GM18858 (cell line): ENCODE measurements around the gene ZFPM1.
"Not testable (repeated sequence)": the region's sequence is repeated elsewhere in the genome, so short reads cannot be mapped to it uniquely, and the experiment has no call there.

Source experiments
- ATAC-seq: cut with Tn5 transposase; IDR thresholded peaks from one replicate; pipeline ENCODE4 v1.9.1; 2021; ENCODE audit not compliant: unreplicated experiment

ZFPM1 gene

GRCh38 chr16:88478889-88479792 is 26.1 kb downstream of the ZFPM1 start:
- ATAC-seq: no peak

DNA sequence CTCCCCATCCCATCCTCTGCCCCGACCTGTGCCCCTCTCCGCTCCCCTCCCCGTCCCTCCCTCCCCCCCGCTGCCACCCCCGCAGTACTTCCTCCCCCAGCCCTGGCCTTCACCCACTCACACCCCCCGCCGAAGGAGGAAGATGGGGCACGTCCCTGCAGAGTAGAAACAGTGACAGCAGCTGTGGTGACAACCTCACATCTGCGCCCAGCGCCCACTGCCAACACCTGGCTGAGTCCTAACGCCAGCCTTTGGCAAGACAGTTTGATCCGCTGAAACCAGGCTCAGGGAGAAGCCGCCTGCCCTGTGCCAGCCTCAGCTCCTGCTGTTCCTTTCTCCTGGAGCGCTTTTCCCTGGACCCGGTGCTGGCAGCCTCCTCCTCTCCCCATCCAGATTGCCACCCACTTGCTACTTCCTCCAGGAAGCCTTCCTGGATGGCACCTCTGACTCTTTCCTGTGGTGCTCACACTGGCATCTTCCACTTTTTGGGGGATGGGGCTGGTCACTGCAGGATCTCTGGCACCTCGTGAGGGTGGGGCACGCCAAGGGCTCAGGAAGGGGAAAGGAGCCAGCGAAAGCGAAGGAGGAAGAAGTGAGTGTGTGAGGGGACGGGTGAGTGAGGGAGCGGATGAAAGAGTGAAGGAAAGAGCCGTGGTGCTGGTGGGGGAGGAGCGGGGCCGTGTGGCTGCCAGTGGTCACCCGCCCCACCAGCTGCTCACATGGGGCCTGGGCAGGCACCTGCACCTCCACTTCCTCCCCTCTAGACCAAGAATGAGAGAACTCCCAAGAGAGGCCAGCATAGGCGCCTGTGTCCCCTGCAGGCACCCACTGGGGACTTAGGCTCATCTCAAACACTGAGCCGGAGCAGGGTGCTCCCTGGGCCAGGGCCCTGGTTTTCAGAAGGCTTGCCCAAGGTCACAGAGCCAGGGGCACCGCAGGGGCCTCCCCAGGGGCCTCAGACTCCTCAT is 27.0 kb downstream of the ZFPM1 start:
- no peak for ATAC-seq

DNA sequence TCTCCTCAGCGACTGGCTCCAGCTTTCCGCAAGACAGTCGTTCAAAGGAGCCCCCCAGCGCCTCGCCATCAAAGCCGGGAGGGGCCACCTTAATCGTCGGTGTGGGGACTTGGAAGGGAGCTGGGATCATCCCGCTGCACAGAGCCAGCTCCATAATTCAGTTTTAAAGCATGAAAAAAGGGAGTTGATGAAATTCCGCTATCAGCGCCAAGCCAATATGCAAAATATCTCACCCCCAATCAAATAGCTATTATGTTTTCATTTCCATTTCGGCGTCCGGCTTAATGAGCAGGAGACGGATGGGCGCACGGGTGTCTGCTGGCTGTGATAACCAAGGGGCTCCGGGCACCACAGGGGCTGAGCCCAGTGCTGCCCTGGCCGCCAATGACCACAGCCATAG is 27.7 kb downstream of the ZFPM1 start:
- ATAC-seq: no peak

- ATAC-seq: no peak
These were observed 28.8 kb downstream of the ZFPM1 start for GRCh38 chr16:88481851-88482250.

- ATAC-seq: no peak
These were observed 29.7 kb downstream of the ZFPM1 start for GRCh38 chr16:88482630-88483391.

- no peak for ATAC-seq
These were observed 30.2 kb downstream of the ZFPM1 start for GRCh38 chr16:88483392-88483641.

DNA sequence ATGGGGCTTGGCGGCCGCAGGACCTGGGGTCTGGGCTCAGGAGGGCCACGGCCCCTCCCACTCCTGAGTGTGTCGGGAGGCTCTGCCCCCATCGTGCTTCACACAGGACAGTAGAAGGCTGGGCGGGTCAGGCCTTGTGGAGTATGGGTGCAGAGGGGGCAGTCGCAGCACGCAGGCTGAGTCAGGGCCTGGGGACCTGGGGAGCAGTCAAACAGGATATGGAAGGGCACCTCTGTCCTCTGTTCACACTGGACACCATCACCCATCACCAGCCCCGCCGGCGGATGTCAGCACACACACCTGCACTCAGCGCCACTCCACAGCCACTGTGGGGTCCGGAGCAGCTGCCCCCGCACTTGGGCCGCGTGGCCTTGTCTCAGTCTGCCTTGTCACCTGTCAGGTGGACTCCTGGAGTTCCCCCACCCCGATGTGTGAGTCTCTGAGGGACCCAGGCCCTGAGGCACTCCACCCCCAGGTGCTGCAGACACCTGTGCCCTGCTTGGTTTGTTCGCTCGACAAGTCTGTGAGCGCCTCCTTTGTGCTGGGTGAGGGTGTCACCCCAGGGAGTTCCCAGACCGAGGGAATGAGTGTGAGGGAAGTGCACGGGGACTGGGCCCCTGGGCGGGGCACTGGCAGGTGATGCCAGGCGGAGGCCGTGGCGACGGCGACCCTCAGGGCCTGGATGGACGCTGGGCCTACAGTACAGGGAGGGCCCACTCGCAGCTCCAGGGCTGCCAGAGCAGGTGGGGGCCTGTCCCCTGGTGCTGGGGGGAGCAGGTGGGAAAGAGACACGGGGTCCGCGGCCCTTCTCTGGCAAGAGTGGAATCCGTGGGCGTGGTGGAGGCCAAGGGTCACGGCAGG is 31.7 kb downstream of the ZFPM1 start:
- no peak for ATAC-seq

- ATAC-seq: not testable (repeated sequence)
These were observed 32.3 kb downstream of the ZFPM1 start for GRCh38 chr16:88485366-88485741.

DNA sequence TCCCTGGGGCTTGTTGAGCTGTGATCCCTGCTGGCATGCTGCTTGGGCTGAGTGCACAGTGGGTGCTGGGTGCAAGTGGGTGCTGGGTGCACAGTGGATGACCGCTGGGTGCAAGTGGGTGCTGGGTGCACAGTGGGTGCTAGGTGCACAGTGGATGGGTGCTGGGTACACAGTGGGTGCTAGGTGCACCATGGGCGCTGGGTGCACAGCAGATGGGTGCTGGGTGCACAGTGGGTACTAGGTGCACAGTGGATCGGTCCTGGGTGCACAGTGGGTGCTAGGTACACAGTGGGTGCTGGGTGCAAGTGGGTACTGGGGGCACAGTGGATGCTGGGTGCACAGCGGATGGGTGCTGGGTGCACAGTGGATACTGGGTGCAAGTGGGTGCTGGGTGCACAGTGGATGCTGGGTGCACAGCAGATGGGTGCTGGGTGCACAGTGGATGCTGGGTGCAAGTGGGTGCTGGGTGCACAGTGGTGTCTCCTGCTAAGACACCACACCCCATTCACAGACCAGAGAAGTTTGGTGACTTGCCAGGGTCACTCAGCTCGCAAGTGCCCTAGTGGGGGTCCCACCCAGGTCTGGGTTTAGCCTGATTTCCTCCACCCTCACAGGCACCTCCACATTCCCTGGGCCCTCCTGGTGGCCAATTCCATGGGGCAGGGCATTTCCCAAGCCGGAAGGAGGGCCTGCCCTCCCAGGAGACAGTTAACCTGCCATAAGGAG is 33.5 kb downstream of the ZFPM1 start:
- no peak for ATAC-seq

- ATAC-seq: no peak
These were observed 34.0 kb downstream of the ZFPM1 start for GRCh38 chr16:88487124-88487432.

DNA sequence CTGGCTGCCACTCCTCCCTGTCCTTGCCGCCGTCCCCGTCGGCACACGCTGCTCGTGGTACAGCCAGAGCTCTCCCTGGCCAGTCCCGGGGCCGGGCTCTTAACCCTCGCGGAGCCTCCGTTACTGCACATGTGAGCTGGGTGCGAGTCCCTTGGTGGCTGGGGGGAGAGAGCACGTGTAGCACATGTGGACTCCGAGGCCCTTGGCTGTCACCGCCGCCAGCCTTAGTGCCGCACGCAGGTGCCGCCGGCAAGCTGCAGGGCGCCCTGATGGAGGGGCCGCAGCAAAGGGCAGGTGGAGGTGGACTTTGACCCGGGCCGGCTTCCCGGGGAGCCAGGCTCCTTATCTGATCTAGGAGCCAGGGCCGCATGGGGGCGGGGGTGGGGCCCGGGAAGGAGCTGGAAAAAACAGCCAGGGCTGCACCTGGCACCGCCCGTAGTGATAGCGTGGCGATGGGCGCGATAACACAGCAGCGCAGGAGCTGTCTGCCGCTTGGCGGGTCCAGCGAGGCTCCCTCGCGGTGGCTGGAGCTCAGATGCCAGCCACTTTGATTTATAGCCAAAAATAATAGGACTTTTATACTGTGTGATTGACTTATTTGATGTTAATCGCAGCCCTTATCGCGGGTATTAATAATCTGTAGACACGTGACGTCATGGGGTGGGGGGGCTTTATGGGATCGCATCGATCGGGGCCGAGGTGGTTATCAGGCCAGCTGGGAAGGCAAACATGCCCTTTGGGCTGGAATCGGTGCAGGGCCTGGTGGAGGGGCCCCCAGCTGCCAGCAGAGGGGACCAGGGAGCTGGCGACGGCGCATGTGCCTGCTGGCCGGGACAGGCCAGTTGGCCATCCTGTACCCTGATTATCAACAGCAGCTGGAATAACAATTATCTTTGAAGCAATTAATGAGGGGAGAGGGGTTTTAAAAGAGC is 35.1 kb downstream of the ZFPM1 start:
- no peak for ATAC-seq

DNA sequence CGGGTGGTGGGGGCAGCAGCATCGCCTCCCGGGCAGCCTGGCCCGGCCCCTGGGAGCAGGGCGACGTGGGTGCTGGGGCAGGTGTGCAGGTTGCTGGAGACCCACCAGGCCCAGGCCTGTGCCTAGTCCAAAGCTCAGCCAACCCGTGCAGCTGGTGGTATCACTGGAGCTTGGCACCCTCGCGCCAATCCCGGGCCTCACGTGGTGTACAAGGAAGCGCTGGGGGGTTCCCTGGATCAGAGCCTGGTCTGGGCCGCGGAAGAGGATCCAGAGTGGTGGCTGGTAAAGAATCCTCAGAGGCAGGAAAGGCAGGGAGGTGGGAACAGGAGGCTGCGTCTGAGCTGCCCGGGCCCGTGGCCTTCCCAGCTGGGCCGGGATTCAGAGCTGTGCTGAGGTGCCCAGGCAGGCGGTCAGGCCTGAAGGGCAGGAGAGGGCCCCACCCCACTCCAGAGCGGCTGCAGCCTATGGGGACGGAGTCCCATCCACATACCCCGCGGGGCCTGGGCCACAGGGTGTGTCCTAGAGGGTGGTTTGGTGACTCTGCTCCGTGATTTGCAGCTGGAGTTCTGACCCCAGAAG is 36.2 kb downstream of the ZFPM1 start:
- no peak for ATAC-seq

- no peak for ATAC-seq
These were observed 38.0 kb downstream of the ZFPM1 start for GRCh38 chr16:88491001-88491559.

- no peak for ATAC-seq
These were observed 38.7 kb downstream of the ZFPM1 start for GRCh38 chr16:88491560-88492310.

DNA sequence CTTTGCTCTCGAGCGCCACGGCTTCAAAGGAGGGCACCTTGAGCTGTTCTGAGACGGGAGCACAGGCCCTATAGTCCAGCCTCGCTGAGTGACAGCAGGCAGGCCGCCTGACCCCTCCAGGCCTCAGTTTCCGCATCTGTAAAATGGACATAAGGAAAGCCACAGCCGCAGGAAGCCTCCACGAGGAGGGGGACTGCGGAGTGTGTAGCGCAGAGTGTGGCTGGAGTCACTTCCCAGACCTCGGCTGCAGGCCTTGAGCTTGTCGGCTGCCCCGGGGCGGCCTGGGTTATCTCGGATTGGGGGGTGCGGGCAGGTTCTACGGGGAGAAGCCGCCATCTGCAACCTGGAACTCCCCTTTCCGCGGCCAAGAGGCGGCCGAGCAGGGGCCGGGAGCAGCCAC is 40.8 kb downstream of the ZFPM1 start:
- no peak for ATAC-seq

DNA sequence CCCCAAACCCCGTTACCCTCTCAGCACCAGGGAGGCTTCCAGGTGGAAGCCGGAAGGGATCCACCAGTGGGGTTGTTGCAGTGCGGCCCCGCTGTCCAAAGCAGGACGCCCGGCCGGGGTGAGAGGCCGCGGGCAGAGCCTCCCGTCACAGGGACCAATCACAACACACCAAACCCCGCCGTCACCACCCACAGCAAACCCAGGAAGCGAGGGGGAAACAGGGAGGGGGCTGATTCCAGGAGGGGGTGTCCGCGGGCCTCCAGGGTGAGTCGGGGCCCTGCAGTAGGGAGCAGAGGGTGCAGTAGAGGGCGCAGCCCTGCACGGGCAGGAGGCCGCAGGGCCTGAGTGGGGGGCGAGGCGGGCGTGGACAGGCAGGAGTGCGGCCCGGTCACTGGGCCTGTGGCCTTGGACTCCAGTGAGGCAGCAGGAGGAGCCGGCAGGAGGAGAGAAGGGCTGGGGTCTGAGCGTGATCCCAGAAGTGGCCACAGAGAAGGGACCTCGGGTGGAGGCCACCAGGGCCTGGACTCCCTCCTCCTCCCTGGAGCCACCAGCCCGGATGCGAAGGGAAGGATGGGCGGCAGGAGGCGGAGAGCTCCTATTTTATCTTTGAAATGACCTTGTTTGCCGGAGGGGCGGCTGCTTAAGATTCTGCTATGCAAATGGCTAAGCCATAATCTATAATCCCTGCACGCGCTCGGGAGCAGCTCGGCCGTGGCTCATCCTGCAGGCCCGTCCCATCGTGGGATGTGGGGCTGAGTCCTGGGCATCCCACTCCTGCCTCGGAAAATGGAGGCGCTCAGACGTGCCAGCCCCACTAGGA is 41.5 kb downstream of the ZFPM1 start:
- ATAC-seq: no peak
